Fibroblast of villous mesenchyme (primary cell): ENCODE results near the gene TUSC7. TPM values are rescaled to one million over a fixed set of nuclear protein-coding genes. Genes with fewer than 3 reads are reported as not detected.

ENCODE experiments used
- DNase-seq: peaks from one replicate; pipeline ENCODE4 v3.0.0-alpha.2; 2010; ENCODE audit warnings: low read depth
- H3K4me3 ChIP-seq: 2 replicates; pipeline ENCODE4 v1.5.1; 2011; ENCODE audit warnings: low read depth, mild to moderate bottlenecking, low read length
- CTCF ChIP-seq: IDR thresholded peaks from 2 replicates; pipeline ENCODE4 v1.5.1; 2012; ENCODE audit warnings: low read depth, mild to moderate bottlenecking, low read length; ENCODE audit not compliant: insufficient read depth
- total RNA-seq: library from RNA; depleted of rRNA; stranded (reverse); fragments of >200 nt; gene quantifications from 2 replicates; pipeline ENCODE4 v1.2.3, GENCODE V29; 2012

The TUSC7 gene
- total RNA-seq, 1 donor, result not detected

DNA sequence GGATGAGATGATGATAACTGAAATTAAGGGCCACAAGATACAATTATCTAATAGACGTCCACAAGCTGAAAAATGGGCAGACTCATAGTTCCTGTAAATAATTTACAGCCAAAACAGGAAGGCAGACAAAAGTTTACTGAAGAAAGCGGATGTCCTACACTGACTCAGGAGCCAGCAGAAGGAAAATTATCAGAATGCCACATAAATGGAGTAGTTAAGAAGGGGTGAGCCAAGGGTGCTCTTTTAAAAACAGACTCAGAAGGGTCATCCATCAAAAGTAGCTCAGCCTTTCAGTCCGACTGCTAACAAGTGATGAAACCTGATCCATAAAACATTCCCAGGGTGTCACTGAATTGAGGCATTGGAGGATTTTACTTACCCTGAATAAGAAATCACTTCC is 39.8 kb downstream of the TUSC7 start:
- no peak for DNase-seq
- TF ChIP-seq CTCF, result no peak
- H3K4me3 ChIP-seq, result no peak overlapping the region

DNA sequence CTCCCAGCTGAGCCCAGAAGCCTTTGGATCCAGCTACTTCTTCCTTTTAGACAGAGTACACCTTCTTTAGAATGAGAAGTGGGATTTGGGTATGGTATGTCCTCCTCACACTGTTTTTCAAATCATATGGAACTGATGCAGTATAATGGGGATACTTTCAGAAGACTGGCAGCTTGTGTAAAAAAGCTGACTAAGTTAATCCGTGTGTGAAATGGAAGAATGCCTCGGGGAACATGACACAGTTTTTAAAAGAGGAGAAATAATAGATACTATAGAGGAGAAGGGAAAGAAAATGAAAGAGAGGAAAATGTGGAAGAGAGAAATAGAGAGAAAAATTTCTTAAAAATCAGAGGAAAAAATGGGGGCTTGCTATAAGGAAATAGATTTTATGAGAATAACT is 47.7 kb downstream of the TUSC7 start:
- TF ChIP-seq CTCF, result no peak
- DNase-seq, result no peak
- no peak overlapping the region for H3K4me3 ChIP-seq

- DNase-seq, result no peak
- TF ChIP-seq CTCF, result no peak
- no peak overlapping the region for H3K4me3 ChIP-seq
These were observed 49.7 kb downstream of the TUSC7 start for GRCh38 chr3:116759316-116759715.
